Smooth muscle cell (in vitro differentiated cells): ENCODE data around the gene CTCF. TPM values are rescaled to one million over a fixed set of nuclear protein-coding genes. Genes with fewer than 3 reads are reported as not detected.

ENCODE experiments used
- DNase-seq: peaks from one replicate; lab custom pipeline; 2025; ENCODE audit not compliant: unreplicated experiment; lab: John Stamatoyannopoulos, UW
- H2AFZ ChIP-seq: fragments of 200-600 bp; sonication (generic); 2 replicates; pipeline ENCODE4 v1.6.0; 2016; ENCODE audit warnings: antibody characterized with exemption, low read depth, mild to moderate bottlenecking
- H3F3A ChIP-seq: fragments of 200-600 bp; sonication (generic); 2 replicates; pipeline ENCODE4 v1.6.0; 2017; ENCODE audit warnings: antibody characterized with exemption, low read depth
- H3K27ac ChIP-seq: fragments of 200-600 bp; sonication (generic); 2 replicates; pipeline ENCODE4 v1.5.1; 2016; ENCODE audit warnings: low read depth, mild to moderate bottlenecking
- H3K27me3 ChIP-seq: fragments of 200-600 bp; sonication (generic); 2 replicates; pipeline ENCODE4 v1.6.1; 2016; ENCODE audit warnings: low read depth, mild to moderate bottlenecking
- H3K36me3 ChIP-seq: fragments of 200-600 bp; sonication (generic); 2 replicates; pipeline ENCODE4 v1.5.1; 2016; ENCODE audit warnings: low read depth
- H3K4me1 ChIP-seq: fragments of 200-600 bp; sonication (generic); 2 replicates; pipeline ENCODE4 v1.5.1; 2016; ENCODE audit warnings: low read depth
- H3K4me2 ChIP-seq: fragments of 200-600 bp; sonication (generic); 2 replicates; pipeline ENCODE4 v1.6.0; 2016; ENCODE audit warnings: mild to moderate bottlenecking
- H3K4me3 ChIP-seq: fragments of 200-600 bp; sonication (generic); 2 replicates; pipeline ENCODE4 v1.5.1; 2016; ENCODE audit warnings: mild to moderate bottlenecking
- H3K79me2 ChIP-seq: fragments of 200-600 bp; sonication (generic); 2 replicates; pipeline ENCODE4 v1.6.0; 2016; ENCODE audit warnings: low read depth, mild to moderate bottlenecking
- H3K9ac ChIP-seq: fragments of 200-600 bp; sonication (generic); 2 replicates; pipeline ENCODE4 v1.6.0; 2016; ENCODE audit warnings: low read depth
- H3K9me3 ChIP-seq: fragments of 200-600 bp; sonication (generic); replicated peaks from 2 replicates; pipeline ENCODE4 v1.5.1; 2016; ENCODE audit warnings: low read depth
- H4K20me1 ChIP-seq: fragments of 200-600 bp; sonication (generic); 2 replicates; pipeline ENCODE4 v1.6.0; 2016; ENCODE audit warnings: low read depth
- WGBS: methylation state at CpG from one replicate; pipeline ENCODE4 v1.1.7; 2016; ENCODE audit warnings: low lambda C conversion rate; 5-methylcytosine and 5-hydroxymethylcytosine counted together
- polyA plus RNA-seq: library from polyadenylated mRNA; unstranded; fragments of >200 nt; fragmentation: Nextera tagmentation; extraction: Ambion mirVana; gene quantifications from 2 replicates; pipeline ENCODE4 v1.2.1, GENCODE V29; 2016
- total RNA-seq: library from RNA; depleted of rRNA; stranded (reverse); fragments of >200 nt; gene quantifications from 2 replicates; pipeline ENCODE4 v1.2.3, GENCODE V29; 2014
- TF ChIP-seq, protein P1 (sequence below): fragments of 200-600 bp; sonication (generic); IDR thresholded peaks from 2 replicates; pipeline ENCODE4 v1.5.1; 2017; ENCODE audit warnings: borderline replicate concordance, mild to moderate bottlenecking, antibody characterized with exemption; ENCODE audit not compliant: insufficient read depth, poor library complexity, severe bottlenecking

Gene CTCF
- total and polyA plus RNA-seq, 2 experiments from 2014 or later, result 28.4 to 32.4 TPM

DNA sequence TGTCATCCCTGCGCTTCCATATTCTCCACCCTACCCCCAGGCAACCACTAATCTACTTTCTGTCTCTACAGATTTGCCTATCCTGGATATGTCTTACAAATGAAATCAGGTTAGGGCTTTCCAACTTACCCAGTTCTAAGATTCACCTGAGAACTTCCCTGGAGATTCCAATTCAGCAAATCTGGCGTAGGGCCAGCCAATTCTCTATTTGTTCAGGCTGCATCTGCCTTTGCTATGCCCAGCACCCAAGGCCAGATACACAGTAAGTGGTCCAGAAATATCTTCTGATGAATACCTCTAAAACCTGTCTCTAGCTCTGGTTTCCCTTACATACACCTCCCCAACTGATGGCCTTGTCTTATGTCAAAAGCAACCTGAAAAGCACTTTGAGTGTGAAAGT, 10.4 kb upstream of the CTCF start:
- H3K4me1 ChIP-seq, result no peaks in the 10 kb centered on the region
- H3K79me2 ChIP-seq, result no peaks in the 10 kb centered on the region
- H3K36me3 ChIP-seq, result no peaks in the 10 kb centered on the region
- no peaks in the 10 kb centered on the region for H3K27me3 ChIP-seq
- WGBS, result 98% methylated on average over 2 of the region's 2 CpGs
- no peak overlapping the region for H3K27ac ChIP-seq
- TF ChIP-seq, protein P1, sequence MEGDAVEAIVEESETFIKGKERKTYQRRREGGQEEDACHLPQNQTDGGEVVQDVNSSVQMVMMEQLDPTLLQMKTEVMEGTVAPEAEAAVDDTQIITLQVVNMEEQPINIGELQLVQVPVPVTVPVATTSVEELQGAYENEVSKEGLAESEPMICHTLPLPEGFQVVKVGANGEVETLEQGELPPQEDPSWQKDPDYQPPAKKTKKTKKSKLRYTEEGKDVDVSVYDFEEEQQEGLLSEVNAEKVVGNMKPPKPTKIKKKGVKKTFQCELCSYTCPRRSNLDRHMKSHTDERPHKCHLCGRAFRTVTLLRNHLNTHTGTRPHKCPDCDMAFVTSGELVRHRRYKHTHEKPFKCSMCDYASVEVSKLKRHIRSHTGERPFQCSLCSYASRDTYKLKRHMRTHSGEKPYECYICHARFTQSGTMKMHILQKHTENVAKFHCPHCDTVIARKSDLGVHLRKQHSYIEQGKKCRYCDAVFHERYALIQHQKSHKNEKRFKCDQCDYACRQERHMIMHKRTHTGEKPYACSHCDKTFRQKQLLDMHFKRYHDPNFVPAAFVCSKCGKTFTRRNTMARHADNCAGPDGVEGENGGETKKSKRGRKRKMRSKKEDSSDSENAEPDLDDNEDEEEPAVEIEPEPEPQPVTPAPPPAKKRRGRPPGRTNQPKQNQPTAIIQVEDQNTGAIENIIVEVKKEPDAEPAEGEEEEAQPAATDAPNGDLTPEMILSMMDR, result no peak
- peaks cover 21% of the 10 kb centered on the region for H4K20me1 ChIP-seq
- H3K4me2 ChIP-seq, result no peak overlapping the region
- H3K4me3 ChIP-seq, result no peak overlapping the region
- H3F3A ChIP-seq, result peaks cover 11% of the 10 kb centered on the region
- no peak for DNase-seq
- no peaks in the 10 kb centered on the region for H3K9me3 ChIP-seq
- H2AFZ ChIP-seq, result no peak overlapping the region
- no peak overlapping the region for H3K9ac ChIP-seq

DNA sequence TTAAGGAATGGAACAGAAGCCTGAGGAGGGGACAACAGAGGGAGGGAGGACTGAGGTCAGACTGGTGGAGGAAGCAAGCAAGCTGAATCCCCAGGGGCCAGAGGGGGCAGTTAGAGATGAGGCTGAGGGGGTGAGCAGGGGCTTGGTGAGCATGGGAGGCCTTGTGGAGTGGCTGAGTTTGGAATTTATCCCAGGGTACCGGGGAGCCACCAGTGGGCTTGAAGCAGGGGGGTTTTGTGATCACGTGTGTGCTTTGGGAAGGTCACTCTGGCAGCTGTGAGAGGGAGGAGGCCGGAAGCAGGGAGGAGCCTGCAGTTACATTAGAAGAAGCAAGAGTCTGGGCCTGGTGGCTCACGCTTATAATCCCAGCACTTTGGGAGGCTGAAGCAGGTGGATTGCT, 9.8 kb upstream of the CTCF start:
- TF ChIP-seq, protein P1, result no peak
- WGBS, result 94% methylated on average over 4 of the region's 4 CpGs

DNA sequence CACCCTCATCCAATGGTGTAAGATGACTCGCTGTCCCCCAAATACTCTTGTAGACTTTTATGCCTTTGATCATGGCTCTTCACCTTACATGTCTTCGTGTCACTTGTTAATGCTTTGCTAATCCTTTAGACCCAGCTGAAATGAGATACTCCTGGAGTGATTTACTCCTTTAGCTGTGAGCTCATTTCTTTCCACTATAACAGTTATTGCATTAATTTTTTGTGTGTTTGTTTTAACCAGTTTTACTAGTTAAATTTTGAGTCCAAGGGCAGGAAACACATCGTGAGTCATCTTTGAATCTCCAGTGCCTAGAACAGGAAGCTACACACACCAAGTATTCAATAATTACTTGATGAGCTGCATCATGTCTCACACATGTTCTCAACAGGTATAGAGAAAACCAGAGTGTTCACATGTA, 6.5 kb upstream of the CTCF start:
- 60% methylated on average over 3 of the region's 3 CpGs for WGBS
- peaks cover 11% of the 10 kb centered on the region for H3F3A ChIP-seq
- H3K27me3 ChIP-seq, result no peaks in the 10 kb centered on the region
- H3K36me3 ChIP-seq, result no peaks in the 10 kb centered on the region
- peaks cover 5% of the 10 kb centered on the region for H4K20me1 ChIP-seq
- H3K4me3 ChIP-seq, result no peak overlapping the region
- peak overlapping the region; percentile 3 for H3K4me2 ChIP-seq
- no peaks in the 10 kb centered on the region for H3K4me1 ChIP-seq
- no peak overlapping the region for H3K9ac ChIP-seq
- DNase-seq, result no peak
- peaks cover 17% of the 10 kb centered on the region for H3K79me2 ChIP-seq
- no peaks in the 10 kb centered on the region for H3K9me3 ChIP-seq
- TF ChIP-seq, protein P1, result no peak
- H2AFZ ChIP-seq, result no peak overlapping the region
- H3K27ac ChIP-seq, result peak overlapping the region; percentile 33

More for the DNA sequence above, 9.8 kb upstream of the CTCF start:
- Histone ChIP-seq H3K27me3 (no peaks in the 10 kb centered on the region), H3K9ac (no peak overlapping the region), H3K4me3 (no peak overlapping the region), H3K4me2 (no peak overlapping the region), H3F3A (peaks cover 11% of the 10 kb centered on the region), H3K27ac (no peak overlapping the region), H3K9me3 (no peaks in the 10 kb centered on the region), H4K20me1 (peaks cover 16% of the 10 kb centered on the region), H2AFZ (no peak overlapping the region), H3K36me3 (no peaks in the 10 kb centered on the region), H3K4me1 (no peaks in the 10 kb centered on the region), H3K79me2 (no peaks in the 10 kb centered on the region)
- no peak for DNase-seq

DNA sequence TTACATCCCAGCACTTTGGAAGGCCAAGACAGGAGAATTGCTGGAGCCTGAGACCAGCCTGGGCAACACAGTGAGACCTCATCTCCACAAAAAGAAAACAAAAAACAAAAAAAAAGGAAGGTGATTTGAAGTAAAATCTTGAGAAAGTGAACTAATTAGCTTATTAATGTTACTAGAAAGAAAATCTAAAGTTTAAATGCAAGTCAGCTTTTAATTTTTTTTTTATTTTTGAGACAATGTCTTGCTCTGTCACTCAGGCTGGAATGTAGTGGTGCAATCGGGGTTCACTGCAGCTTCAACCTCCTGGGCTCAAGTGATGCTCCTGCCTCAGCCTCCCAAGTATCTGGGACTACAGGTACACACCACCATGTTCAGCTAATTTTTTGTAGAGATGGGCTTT, 3.5 kb upstream of the CTCF start:
- no peak overlapping the region for H3K27ac ChIP-seq
- 96% methylated on average over 1 of the region's 1 CpG for WGBS
- no peak overlapping the region for H2AFZ ChIP-seq
- H3F3A ChIP-seq, result peaks cover 20% of the 10 kb centered on the region
- H3K36me3 ChIP-seq, result no peaks in the 10 kb centered on the region
- H4K20me1 ChIP-seq, result peaks cover 5% of the 10 kb centered on the region
- no peaks in the 10 kb centered on the region for H3K9me3 ChIP-seq
- H3K9ac ChIP-seq, result no peak overlapping the region
- no peak overlapping the region for H3K4me2 ChIP-seq
- TF ChIP-seq, protein P1, result no peak
- H3K27me3 ChIP-seq, result no peaks in the 10 kb centered on the region
- H3K4me1 ChIP-seq, result peaks cover 7% of the 10 kb centered on the region
- H3K4me3 ChIP-seq, result no peak overlapping the region
- H3K79me2 ChIP-seq, result peaks cover 21% of the 10 kb centered on the region
- DNase-seq, result no peak
